GM19372 (cell line): ENCODE measurements around the gene C1orf21.

Experiments used
- ATAC-seq: cut with Tn5 transposase; IDR thresholded peaks from one replicate; pipeline ENCODE4 v1.9.1; 2021; ENCODE audit warnings: mild to moderate bottlenecking, low read depth, moderate library complexity; ENCODE audit not compliant: unreplicated experiment

The C1orf21 gene

DNA sequence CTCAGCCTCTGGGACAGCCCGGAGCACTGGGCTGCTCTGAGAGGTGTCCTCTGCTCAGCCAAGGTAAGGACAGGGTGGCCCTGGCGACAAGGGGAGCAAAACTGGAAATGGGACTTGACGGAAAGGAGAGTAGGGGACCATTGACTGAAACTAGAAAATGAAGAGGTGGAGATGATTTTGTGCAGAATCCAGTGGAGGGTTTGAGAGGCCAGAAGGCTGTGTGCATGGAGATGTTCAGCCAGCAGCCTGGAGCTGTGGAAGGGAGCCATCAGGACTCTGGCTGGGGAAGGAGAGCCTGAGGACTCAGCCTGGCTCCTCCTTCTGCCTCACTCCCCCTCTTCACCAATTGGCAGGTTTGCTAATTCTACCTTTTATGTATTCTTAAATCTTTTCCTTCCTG lies 253.7 kb downstream of the C1orf21 start:
- ATAC-seq = no peak

DNA sequence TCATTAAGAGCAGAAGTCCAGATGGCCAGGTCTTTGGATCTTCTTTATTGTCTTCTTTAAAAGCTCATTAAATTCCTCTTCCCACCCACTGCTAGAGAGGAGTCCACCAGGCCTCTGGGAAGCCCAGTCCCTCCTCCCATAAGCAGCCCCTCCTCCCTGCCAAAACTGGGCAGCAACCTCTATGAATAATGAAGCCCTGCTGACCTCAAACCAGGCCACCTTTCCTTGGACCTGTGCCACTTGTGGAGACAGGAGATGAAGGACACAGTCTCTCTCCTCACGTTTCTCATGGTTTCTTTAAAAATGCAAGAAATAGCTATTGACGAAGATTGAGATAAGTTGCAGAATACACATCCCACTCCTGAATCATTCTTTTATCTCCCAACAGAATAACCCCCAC lies 255.1 kb downstream of the C1orf21 start:
- no peak for ATAC-seq

DNA sequence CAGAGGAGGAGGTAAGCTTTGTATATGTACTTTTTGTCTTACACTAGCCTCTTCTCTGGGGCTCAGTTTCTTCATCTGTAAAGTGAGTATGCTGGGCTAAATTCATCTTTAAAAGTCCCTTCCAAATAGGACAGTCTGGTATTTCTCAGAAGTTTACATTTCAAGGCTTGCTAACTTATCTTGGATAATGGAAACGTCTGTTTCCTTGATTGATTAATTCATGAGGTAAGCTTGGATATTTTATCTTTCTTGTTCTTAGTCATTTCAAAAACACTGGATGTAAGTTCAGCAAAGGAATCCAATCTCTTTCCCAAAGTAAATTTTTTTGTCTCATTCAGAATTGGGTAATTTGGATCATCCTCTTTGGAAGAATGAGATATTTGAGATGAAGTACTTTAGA lies 256.8 kb downstream of the C1orf21 start:
- no peak for ATAC-seq

- no peak for ATAC-seq
These were observed 257.9 kb downstream of the C1orf21 start for GRCh38 chr1:184644771-184645170.

DNA sequence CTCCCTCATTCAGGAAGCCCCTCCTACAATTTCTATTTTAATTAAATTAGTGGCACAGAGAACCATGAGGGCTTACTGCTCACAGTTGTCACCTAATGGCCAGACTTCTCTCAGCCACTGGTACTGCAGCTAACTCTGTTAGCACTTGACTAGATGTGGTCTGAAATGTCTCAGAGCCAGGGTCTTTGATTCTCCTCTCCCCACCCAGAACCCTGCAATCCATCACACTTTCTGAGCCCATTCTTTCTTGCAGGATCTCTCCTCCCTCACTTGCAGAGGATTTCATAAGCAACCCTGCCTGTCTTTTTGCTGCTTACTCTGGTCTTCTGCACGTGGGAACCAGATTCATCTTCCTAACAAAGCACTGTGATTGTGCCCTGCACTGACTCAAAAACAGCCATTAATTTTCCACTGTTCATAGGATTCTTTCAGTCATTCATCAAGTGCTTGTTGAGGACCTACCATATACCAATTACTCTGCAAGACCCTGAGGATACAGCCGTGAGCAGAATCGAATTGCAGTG lies 259.4 kb downstream of the C1orf21 start:
- ATAC-seq = no peak

- no peak for ATAC-seq
These were observed 260.0 kb downstream of the C1orf21 start for GRCh38 chr1:184646824-184647223.

- ATAC-seq = no peak
These were observed 260.6 kb downstream of the C1orf21 start for GRCh38 chr1:184647471-184647870.

- ATAC-seq = no peak
These were observed 261.5 kb downstream of the C1orf21 start for GRCh38 chr1:184648160-184648855.

DNA sequence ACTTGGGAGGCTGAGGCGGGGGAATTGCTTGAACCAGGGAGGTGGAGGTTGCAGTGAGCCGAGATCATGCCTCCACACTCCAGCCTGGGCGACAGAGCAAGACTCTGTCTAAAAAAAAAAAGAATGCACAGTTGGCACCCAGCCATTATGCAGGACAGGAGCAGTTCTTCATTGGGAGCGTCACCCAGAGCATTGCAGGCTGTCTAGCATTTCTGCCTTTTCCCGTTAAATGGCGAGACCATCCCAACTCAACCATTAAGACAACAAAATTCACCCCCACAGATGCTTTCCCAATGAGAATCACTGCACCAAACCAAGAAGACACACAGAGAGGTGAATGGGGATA lies 262.0 kb downstream of the C1orf21 start:
- no peak for ATAC-seq

GRCh38 chr1:184649451-184649888 lies 262.6 kb downstream of the C1orf21 start:
- peak; percentile 57 for ATAC-seq

GRCh38 chr1:184650177-184650866 lies 263.5 kb downstream of the C1orf21 start:
- no peak for ATAC-seq

GRCh38 chr1:184655185-184655584 lies 268.4 kb downstream of the C1orf21 start:
- ATAC-seq = no peak

- ATAC-seq = no peak
These were observed 269.4 kb downstream of the C1orf21 start for GRCh38 chr1:184656221-184656620.

GRCh38 chr1:184658055-184658454 lies 271.2 kb downstream of the C1orf21 start:
- no peak for ATAC-seq

- ATAC-seq = no peak
These were observed 273.8 kb downstream of the C1orf21 start for GRCh38 chr1:184660462-184661191.

GRCh38 chr1:184661801-184662200 lies 275.0 kb downstream of the C1orf21 start:
- no peak for ATAC-seq

DNA sequence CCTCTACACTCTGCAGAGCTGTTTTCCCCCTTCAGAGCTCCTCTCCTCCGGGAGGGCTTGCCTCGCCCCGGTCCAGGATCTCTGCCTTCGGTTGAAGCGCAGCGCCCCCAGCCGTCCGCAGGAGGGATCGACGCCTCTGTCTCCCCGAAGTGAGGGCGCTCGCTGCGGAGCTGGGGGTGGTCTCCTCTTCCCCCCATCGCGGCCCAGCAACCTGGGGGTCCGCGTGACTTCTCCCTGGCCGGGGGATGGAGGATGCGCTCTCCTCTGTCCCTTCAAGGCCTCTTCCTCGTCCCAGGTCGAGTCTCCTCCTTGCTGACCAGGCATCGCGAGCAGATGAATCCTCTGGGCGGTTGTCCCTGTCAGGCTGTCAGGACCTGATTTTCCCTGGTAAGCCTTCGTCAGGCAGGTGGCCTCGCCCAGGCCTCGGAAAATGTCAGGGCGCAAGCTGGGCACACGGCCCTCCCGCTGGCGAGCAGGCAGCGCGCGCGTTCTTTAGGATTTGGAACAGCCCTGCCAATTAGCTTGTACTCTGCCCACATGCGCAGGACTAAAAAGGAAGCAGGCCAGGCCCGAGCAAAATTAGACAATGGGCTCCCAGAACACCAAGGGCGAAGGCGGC lies 277.3 kb downstream of the C1orf21 start:
- ATAC-seq = no peak

DNA sequence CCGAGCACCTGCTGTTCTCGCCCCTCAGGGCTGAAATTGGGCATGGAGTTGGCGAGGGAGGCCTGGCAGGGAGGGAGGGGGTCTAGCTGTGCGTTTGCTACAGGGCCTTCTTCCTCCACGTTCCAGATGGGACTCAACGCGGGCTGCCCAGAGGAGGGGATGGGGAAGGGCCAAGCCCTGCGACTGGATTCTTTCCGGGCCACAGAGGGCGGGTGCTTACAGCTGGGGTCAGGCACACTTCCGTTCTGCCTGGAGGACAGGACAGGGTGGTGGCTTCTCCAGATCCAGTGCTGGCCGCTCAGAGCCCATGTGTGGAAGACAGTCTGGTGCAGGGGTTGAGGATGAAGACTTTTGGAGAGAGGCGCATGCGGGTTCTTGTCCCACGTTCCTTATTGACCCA lies 277.8 kb downstream of the C1orf21 start:
- no peak for ATAC-seq

DNA sequence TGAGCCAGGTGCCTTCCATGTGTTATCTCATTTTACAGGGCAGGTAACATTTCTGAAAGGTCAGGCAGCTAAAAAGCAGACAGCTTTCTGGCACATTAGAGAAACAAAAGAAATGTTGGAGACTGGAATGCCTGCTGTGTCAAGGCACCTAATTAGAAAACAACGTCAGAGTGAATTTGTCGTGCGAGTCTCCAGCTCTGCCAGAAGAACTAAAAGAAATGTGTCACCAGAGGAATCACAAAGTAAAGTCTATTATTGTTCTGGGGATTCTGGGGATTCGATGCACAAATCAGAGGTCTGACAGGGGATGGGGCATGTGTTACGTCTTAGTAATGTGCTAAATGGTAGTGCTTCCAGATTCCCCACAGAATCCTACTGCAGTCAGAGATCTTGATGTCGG lies 278.5 kb downstream of the C1orf21 start:
- ATAC-seq = no peak

GRCh38 chr1:184669391-184669790 lies 282.6 kb downstream of the C1orf21 start:
- ATAC-seq = no peak
